K562 (cell line): ENCODE results near the gene RNF34. TPM values are rescaled to one million over a fixed set of nuclear protein-coding genes. Genes with fewer than 3 reads are reported as not detected.

Source experiments
- ASH1L ChIP-seq: fragments of 450-650 bp; IDR thresholded peaks from 2 replicates; pipeline ENCODE4 v1.6.1; 2018; ENCODE audit warnings: borderline replicate concordance, mild to moderate bottlenecking, low read depth; ENCODE audit not compliant: partially characterized antibody
- ATF1 ChIP-seq, 2 experiments: fragments of 450-650 bp in 1 of 2; IDR thresholded peaks; 2 replicates each; pipeline ENCODE4 v1.6.1; 2016; ENCODE audit warnings: missing compliant biosample characterization in 1 of 2, missing genetic modification characterization in 1 of 2
- BMI1 ChIP-seq: fragments of 150-350 bp; IDR thresholded peaks from 2 replicates; pipeline ENCODE4 v1.6.1; 2014; ENCODE audit warnings: low read length
- CBFA2T3 ChIP-seq: fragments of 450-650 bp; IDR thresholded peaks from 2 replicates; pipeline ENCODE4 v1.6.1; 2017
- CBX2 ChIP-seq: fragments of 200-600 bp; sonication (generic); IDR thresholded peaks from one replicate; pipeline ENCODE4 v1.6.1; 2012; ENCODE audit warnings: mild to moderate bottlenecking, low read length, inconsistent platforms; ENCODE audit not compliant: insufficient read depth, poor library complexity, severe bottlenecking
- CCNT2 ChIP-seq: IDR thresholded peaks from 2 replicates; pipeline ENCODE4 v1.6.1; 2011; ENCODE audit warnings: borderline replicate concordance, low read depth, mild to moderate bottlenecking, moderate library complexity, mixed read lengths, low read length; ENCODE audit not compliant: insufficient read length; ENCODE audit errors: extremely low read depth
- CHD1 ChIP-seq: fragments of 200-600 bp; sonication (generic); IDR thresholded peaks from one replicate; pipeline ENCODE4 v1.6.1; 2012; ENCODE audit warnings: mild to moderate bottlenecking, moderate library complexity, low read length, inconsistent platforms
- CXXC5 ChIP-seq: fragments of 250-450 bp; sonication (Bioruptor Pico); IDR thresholded peaks from 2 replicates; pipeline ENCODE4 v1.8.0; 2022; ENCODE audit warnings: inconsistent platforms, mild to moderate bottlenecking, moderate library complexity
- FOS ChIP-seq: IDR thresholded peaks from 3 replicates; pipeline ENCODE4 v1.6.1; 2011; ENCODE audit not compliant: insufficient read length; ENCODE audit errors: extremely low read depth
- GABPB2 ChIP-seq: fragments of 250-450 bp; sonication (Bioruptor Pico); conservative IDR thresholded peaks from 2 replicates; pipeline ENCODE4 v1.5.1; 2021; ENCODE audit warnings: mild to moderate bottlenecking
- GATA2 ChIP-seq: sonication (generic); formaldehyde crosslinking; IDR thresholded peaks from 2 replicates; pipeline ENCODE4 v1.4.0; 2020; ENCODE audit warnings: mild to moderate bottlenecking, missing genetic modification reagents
- MCM5 ChIP-seq: fragments of 450-650 bp; IDR thresholded peaks from 2 replicates; pipeline ENCODE4 v1.6.1; 2016; ENCODE audit warnings: low read depth
- MIER1 ChIP-seq: fragments of 450-650 bp; IDR thresholded peaks from 2 replicates; pipeline ENCODE4 v1.6.1; 2016; ENCODE audit warnings: antibody characterized with exemption, mild to moderate bottlenecking, low read depth
- PHF8 ChIP-seq: fragments of 200-600 bp; sonication (generic); IDR thresholded peaks from 2 replicates; pipeline ENCODE4 v1.6.1; 2012; ENCODE audit warnings: mixed run types, mild to moderate bottlenecking, inconsistent platforms, low read length, moderate library complexity, borderline replicate concordance
- PML ChIP-seq: IDR thresholded peaks from 2 replicates; pipeline ENCODE4 v1.6.1; 2012; ENCODE audit warnings: low read length, inconsistent platforms
- PTBP1 ChIP-seq: fragments of 200-400 bp; formaldehyde crosslinking; IDR thresholded peaks from 2 replicates; pipeline ENCODE4 v1.6.1; 2017; ENCODE audit warnings: low read depth, low read length
- RAD51 ChIP-seq: fragments of 450-650 bp; IDR thresholded peaks from 2 replicates; pipeline ENCODE4 v1.7.1; 2016; ENCODE audit warnings: low read depth, mild to moderate bottlenecking, borderline replicate concordance
- RB1 ChIP-seq: fragments of 450-650 bp; IDR thresholded peaks from 2 replicates; pipeline ENCODE4 v1.6.1; 2017; ENCODE audit warnings: low read depth, mild to moderate bottlenecking
- RBM34 ChIP-seq: fragments of 200-400 bp; formaldehyde crosslinking; IDR thresholded peaks from 2 replicates; pipeline ENCODE4 v1.6.1; 2018; ENCODE audit warnings: low read length, borderline replicate concordance; ENCODE audit not compliant: insufficient read depth
- RNF219 ChIP-seq: fragments of 250-450 bp; sonication (Bioruptor Pico); IDR thresholded peaks from 2 replicates; pipeline ENCODE4 v1.5.0; 2022; ENCODE audit warnings: mild to moderate bottlenecking
- SMAD3 ChIP-seq: fragments of 450-650 bp; formaldehyde crosslinking; conservative IDR thresholded peaks from 2 replicates; pipeline ENCODE4 v1.4.0; 2020; ENCODE audit warnings: mild to moderate bottlenecking
- SPI1 ChIP-seq: IDR thresholded peaks from 2 replicates; pipeline ENCODE4 v1.6.1; 2011; ENCODE audit warnings: low read depth, low read length, control low read depth, borderline replicate concordance
- SRF ChIP-seq, 2 experiments: fragments of 250-450, 450-650 bp in 1 of 2; sonication (Bioruptor Pico) in 1 of 2; sonication (generic) in 1 of 2; formaldehyde crosslinking; IDR thresholded peaks; 2 replicates each; pipeline versions ENCODE4 v1.5.0 to v1.5.1; 2020 to 2022; ENCODE audit warnings: mild to moderate bottlenecking in 1 of 2, missing genetic modification reagents in 1 of 2
- SRSF9 ChIP-seq: fragments of 200-400 bp; formaldehyde crosslinking; IDR thresholded peaks from 2 replicates; pipeline ENCODE4 v1.6.1; 2017; ENCODE audit warnings: low read depth, low read length, borderline replicate concordance
- XRCC3 ChIP-seq: fragments of 450-650 bp; IDR thresholded peaks from 2 replicates; pipeline ENCODE4 v1.6.1; 2017; ENCODE audit warnings: mild to moderate bottlenecking, moderate library complexity
- ZC3H4 ChIP-seq: sonication (generic); formaldehyde crosslinking; IDR thresholded peaks from 2 replicates; pipeline ENCODE4 v1.9.0; 2021; ENCODE audit warnings: missing genetic modification reagents, borderline replicate concordance
- ZNF174 ChIP-seq: fragments of 250-450 bp; sonication (Bioruptor Pico); IDR thresholded peaks from 2 replicates; pipeline ENCODE4 v1.4.0; 2020; ENCODE audit warnings: mild to moderate bottlenecking
- ZNF764 ChIP-seq: fragments of 250-450 bp; sonication (Bioruptor Pico); IDR thresholded peaks from 2 replicates; pipeline ENCODE4 v1.4.0; 2020; ENCODE audit warnings: low read depth, mild to moderate bottlenecking, moderate library complexity
- ZSCAN32 ChIP-seq: fragments of 450-650 bp; formaldehyde crosslinking; IDR thresholded peaks from 2 replicates; pipeline ENCODE4 v1.4.0; 2020; ENCODE audit warnings: mild to moderate bottlenecking, moderate library complexity
- polyA plus RNA-seq, 8 experiments: library from polyadenylated mRNA; depleted of rRNA in 4 of 8; stranded (reverse) in 5 of 8; unstranded in 3 of 8; fragments of >200 nt; fragmentation: Nextera tagmentation in 2 of 8; fragmentation: Illumina TruSeq in 1 of 8; extraction: Ambion mirVana in 2 of 8; extraction: Trizol in 1 of 8; gene quantifications; 2 replicates each; pipeline versions ENCODE4 v1.2.1 to v1.2.3, GENCODE V29; 2011 to 2014; ENCODE audit warnings: inconsistent platforms in 1 of 8, missing spikeins in 1 of 8
- total RNA-seq, 7 experiments: library from RNA; depleted of rRNA in 6 of 7; stranded (reverse); fragments of >200 nt in 6 of 7; fragmentation: Illumina TruSeq in 2 of 7; extraction: Trizol in 2 of 7; gene quantifications; 2 replicates each; pipeline versions ENCODE4 v1.2.1 to v1.2.3, GENCODE V29; 2011 to 2021; ENCODE audit warnings: low replicate concordance in 1 of 7

The RNF34 gene
- total and polyA plus RNA-seq, 9 of the 15 experiments (the other 6 are each of a cell fraction or from before 2014, with no cell fraction given) = 41.7 to 88.9 (median 54.1) TPM

- TF ChIP-seq RNF219 (no peak), CHD1 (no peak), CXXC5 (CRISPR knock-in tag) (peak; percentile 96), ZSCAN32 (CRISPR knock-in tag) (no peak), CBFA2T3 (no peak), ZNF764 (CRISPR knock-in tag) (no peak), ZNF174 (CRISPR knock-in tag) (no peak), FOS (peak; percentile 95), SRF (CRISPR knock-in tag; IDR thresholded peaks at IDR 0.05) (no peak), ASH1L (peak; percentile 95), PHF8 (peak; percentile 97), BMI1 (no peak), GATA2 (CRISPR knock-in tag) (no peak), CBX2 (no peak), ATF1 (CRISPR knock-in tag; IDR thresholded peaks at IDR 0.05) (peak; percentile 46), ATF1 (tag; IDR thresholded peaks at IDR 0.05) (peak; percentile 94), RB1 (0 out of 2 replicates have a peak, but pooled peaks have one; percentile 44), SMAD3 (no peak), RAD51 (peak; percentile 95), PTBP1 (no peak), SRSF9 (no peak), ZC3H4 (CRISPR knock-in tag) (no peak), SPI1 (peak; percentile 72), XRCC3 (no peak), MCM5 (no peak), PML (peak; percentile 86; the same call in 1 of the 2 replicates), CCNT2 (no peak), MIER1 (no peak), GABPB2 (CRISPR knock-in tag) (no peak), RBM34 (no peak)
Measured at GRCh38 chr12:121351820-121352681, 47.9 kb upstream of the RNF34 start, which contains the start of gene ANAPC5 (continued).
